ENCODE results near the gene MORC1.

Gene MORC1

GRCh38 chr3:109018828-109019227, 99.1 kb downstream of the MORC1 start:
- no peaks in the 10 kb centered on the region for H3K36me3 ChIP-seq (ENCODE audit: insufficient read depth, low read length)
- H3K4me1 ChIP-seq (ENCODE audit: insufficient read depth, low read length): no peaks in the 10 kb centered on the region
- no peaks in the 10 kb centered on the region for H3K79me2 ChIP-seq (ENCODE audit: insufficient read depth, low read length)
- ATAC-seq (ENCODE audit: insufficient read depth, low read depth) (no peak), DNase-seq (no peak)
- no peak overlapping the region for H3K9ac ChIP-seq (ENCODE audit: low read depth, low read length)
- TF ChIP-seq CTCF (IDR thresholded peaks at IDR 0.05; ENCODE audit: borderline replicate concordance, extremely low read depth, low read length, poor library complexity, severe bottlenecking): no peak
- TF ChIP-seq EZH2 (IDR thresholded peaks at IDR 0.05; ENCODE audit: borderline replicate concordance, low read depth, low read length, severe bottlenecking): no peak
- no peak overlapping the region for H3K4me3 ChIP-seq (ENCODE audit: low read depth in 1 of 2, low read length in 2 of 2)
- no peak overlapping the region for H3K27ac ChIP-seq (ENCODE audit: low read length)
- no peaks in the 10 kb centered on the region for H3K9me3 ChIP-seq (ENCODE audit: insufficient read depth, low read length, severe bottlenecking)
- H4K20me1 ChIP-seq (ENCODE audit: insufficient read depth, low read length): no peaks in the 10 kb centered on the region
- H3K27me3 ChIP-seq (ENCODE audit: insufficient read depth, low read length, poor library complexity): no peaks in the 10 kb centered on the region
- H3K4me2 ChIP-seq (ENCODE audit: insufficient read depth, low read length): no peak overlapping the region
- H2AFZ ChIP-seq (ENCODE audit: low read depth, low read length): no peak overlapping the region

- no peak overlapping the region for H3K27ac ChIP-seq (ENCODE audit: low read length)
- no peaks in the 10 kb centered on the region for H3K79me2 ChIP-seq (ENCODE audit: insufficient read depth, low read length)
- H3K4me3 ChIP-seq (ENCODE audit: low read depth in 1 of 2, low read length in 2 of 2): no peak overlapping the region
- no peak for DNase-seq
- no peak overlapping the region for H3K4me2 ChIP-seq (ENCODE audit: insufficient read depth, low read length)
- no peak for TF ChIP-seq EZH2 (IDR thresholded peaks at IDR 0.05; ENCODE audit: borderline replicate concordance, low read depth, low read length, severe bottlenecking)
- TF ChIP-seq CTCF (IDR thresholded peaks at IDR 0.05; ENCODE audit: borderline replicate concordance, extremely low read depth, low read length, poor library complexity, severe bottlenecking): no peak
- H4K20me1 ChIP-seq (ENCODE audit: insufficient read depth, low read length): no peaks in the 10 kb centered on the region
- H3K9me3 ChIP-seq (ENCODE audit: insufficient read depth, low read length, severe bottlenecking): no peaks in the 10 kb centered on the region
- H3K27me3 ChIP-seq (ENCODE audit: insufficient read depth, low read length, poor library complexity): no peaks in the 10 kb centered on the region
- no peak overlapping the region for H3K9ac ChIP-seq (ENCODE audit: low read depth, low read length)
- ATAC-seq (ENCODE audit: insufficient read depth, low read depth): peak; percentile 48; the same call in 1 of the 3 replicates
- no peak overlapping the region for H2AFZ ChIP-seq (ENCODE audit: low read depth, low read length)
- no peaks in the 10 kb centered on the region for H3K4me1 ChIP-seq (ENCODE audit: insufficient read depth, low read length)
- H3K36me3 ChIP-seq (ENCODE audit: insufficient read depth, low read length): no peaks in the 10 kb centered on the region
Observed at GRCh38 chr3:109005443-109005842, 112.5 kb downstream of the MORC1 start.

GRCh38 chr3:108998436-108998835, 119.5 kb downstream of the MORC1 start:
- H3K36me3 ChIP-seq (ENCODE audit: insufficient read depth, low read length): no peaks in the 10 kb centered on the region
- H3K27me3 ChIP-seq (ENCODE audit: insufficient read depth, low read length, poor library complexity): no peaks in the 10 kb centered on the region
- ATAC-seq (ENCODE audit: insufficient read depth, low read depth) (no peak), DNase-seq (no peak)
- no peaks in the 10 kb centered on the region for H4K20me1 ChIP-seq (ENCODE audit: insufficient read depth, low read length)
- H3K79me2 ChIP-seq (ENCODE audit: insufficient read depth, low read length): no peaks in the 10 kb centered on the region
- H3K9me3 ChIP-seq (ENCODE audit: insufficient read depth, low read length, severe bottlenecking): no peaks in the 10 kb centered on the region
- H3K4me3 ChIP-seq (ENCODE audit: low read depth in 1 of 2, low read length in 2 of 2): no peak overlapping the region
- no peak overlapping the region for H3K4me2 ChIP-seq (ENCODE audit: insufficient read depth, low read length)
- no peaks in the 10 kb centered on the region for H3K4me1 ChIP-seq (ENCODE audit: insufficient read depth, low read length)
- TF ChIP-seq CTCF (IDR thresholded peaks at IDR 0.05; ENCODE audit: borderline replicate concordance, extremely low read depth, low read length, poor library complexity, severe bottlenecking): no peak
- TF ChIP-seq EZH2 (IDR thresholded peaks at IDR 0.05; ENCODE audit: borderline replicate concordance, low read depth, low read length, severe bottlenecking): no peak
- H2AFZ ChIP-seq (ENCODE audit: low read depth, low read length): no peak overlapping the region
- no peak overlapping the region for H3K27ac ChIP-seq (ENCODE audit: low read length)
- H3K9ac ChIP-seq (ENCODE audit: low read depth, low read length): no peak overlapping the region

GRCh38 chr3:108985844-108986243, 132.1 kb downstream of the MORC1 start:
- no peak for TF ChIP-seq EZH2 (IDR thresholded peaks at IDR 0.05; ENCODE audit: borderline replicate concordance, low read depth, low read length, severe bottlenecking)
- TF ChIP-seq CTCF (IDR thresholded peaks at IDR 0.05; ENCODE audit: borderline replicate concordance, extremely low read depth, low read length, poor library complexity, severe bottlenecking): no peak
- Histone ChIP-seq H4K20me1 (ENCODE audit: insufficient read depth, low read length) (no peaks in the 10 kb centered on the region), H3K4me1 (ENCODE audit: insufficient read depth, low read length) (no peaks in the 10 kb centered on the region), H3K9ac (ENCODE audit: low read depth, low read length) (no peak overlapping the region), H3K27me3 (ENCODE audit: insufficient read depth, low read length, poor library complexity) (no peaks in the 10 kb centered on the region), H3K4me3 (ENCODE audit: low read depth in 1 of 2, low read length in 2 of 2) (no peak overlapping the region), H3K79me2 (ENCODE audit: insufficient read depth, low read length) (no peaks in the 10 kb centered on the region), H3K9me3 (ENCODE audit: insufficient read depth, low read length, severe bottlenecking) (no peaks in the 10 kb centered on the region), H2AFZ (ENCODE audit: low read depth, low read length) (no peak overlapping the region), H3K36me3 (ENCODE audit: insufficient read depth, low read length) (no peaks in the 10 kb centered on the region), H3K4me2 (ENCODE audit: insufficient read depth, low read length) (no peak overlapping the region), H3K27ac (ENCODE audit: low read length) (no peak overlapping the region)
- no peak for DNase-seq
- no peak for ATAC-seq (ENCODE audit: insufficient read depth, low read depth)

Measured in DND-41 (cell line).